DMS 273 (cell line): ENCODE data around the gene ZDHHC19.
"Not testable (repeated sequence)": the region's sequence is repeated elsewhere in the genome, so short reads cannot be mapped to it uniquely, and the experiment has no call there.

Experiments
- DNase-seq: peaks from one replicate; lab custom pipeline; 2025; ENCODE audit not compliant: unreplicated experiment; lab: John Stamatoyannopoulos, UW

The ZDHHC19 gene

GRCh38 chr3:196179380-196180308 lies 31.6 kb downstream of the ZDHHC19 start:
- peak; percentile 96 for DNase-seq

- DNase-seq = no peak
Measured at GRCh38 chr3:196178993-196179379, 32.2 kb downstream of the ZDHHC19 start.

- DNase-seq = no peak
Measured at GRCh38 chr3:196177967-196178366, 33.2 kb downstream of the ZDHHC19 start.

- no peak for DNase-seq
Measured at GRCh38 chr3:196177567-196177966, 33.6 kb downstream of the ZDHHC19 start.

GRCh38 chr3:196175722-196176121 lies 35.5 kb downstream of the ZDHHC19 start:
- no peak for DNase-seq

- no peak for DNase-seq
Measured at GRCh38 chr3:196175116-196175625, 36.0 kb downstream of the ZDHHC19 start.

- no peak for DNase-seq
Measured at GRCh38 chr3:196174652-196175051, 36.5 kb downstream of the ZDHHC19 start.

- DNase-seq = not testable (repeated sequence)
Measured at GRCh38 chr3:196170296-196170695, 40.9 kb downstream of the ZDHHC19 start.

GRCh38 chr3:196169836-196170240 lies 41.4 kb downstream of the ZDHHC19 start:
- no peak for DNase-seq

- peak; percentile 92 for DNase-seq
Measured at GRCh38 chr3:196168808-196169391, 42.3 kb downstream of the ZDHHC19 start.

- DNase-seq = no peak
Measured at GRCh38 chr3:196166741-196167140, 44.5 kb downstream of the ZDHHC19 start.

- DNase-seq = no peak
Measured at GRCh38 chr3:196165850-196166249, 45.4 kb downstream of the ZDHHC19 start.

GRCh38 chr3:196165006-196165575 lies 46.1 kb downstream of the ZDHHC19 start:
- not testable (repeated sequence) for DNase-seq

GRCh38 chr3:196164576-196164975 lies 46.6 kb downstream of the ZDHHC19 start:
- no peak for DNase-seq

- DNase-seq = peak; percentile 40
Measured at GRCh38 chr3:196163666-196164493, 47.3 kb downstream of the ZDHHC19 start.

GRCh38 chr3:196163212-196163611 lies 48.0 kb downstream of the ZDHHC19 start:
- DNase-seq = no peak

- no peak for DNase-seq
Measured at GRCh38 chr3:196162679-196163078, 48.5 kb downstream of the ZDHHC19 start.

- no peak for DNase-seq
Measured at GRCh38 chr3:196159952-196160804, 51.0 kb downstream of the ZDHHC19 start.

GRCh38 chr3:196159526-196159925 lies 51.7 kb downstream of the ZDHHC19 start:
- DNase-seq = no peak

GRCh38 chr3:196156160-196156559 lies 55.0 kb downstream of the ZDHHC19 start:
- no peak for DNase-seq
